ENCODE data around the gene UBE2D2.
"Not testable (repeated sequence)": the region's sequence is repeated elsewhere in the genome, so short reads cannot be mapped to it uniquely, and the experiment has no call there.

DNA sequence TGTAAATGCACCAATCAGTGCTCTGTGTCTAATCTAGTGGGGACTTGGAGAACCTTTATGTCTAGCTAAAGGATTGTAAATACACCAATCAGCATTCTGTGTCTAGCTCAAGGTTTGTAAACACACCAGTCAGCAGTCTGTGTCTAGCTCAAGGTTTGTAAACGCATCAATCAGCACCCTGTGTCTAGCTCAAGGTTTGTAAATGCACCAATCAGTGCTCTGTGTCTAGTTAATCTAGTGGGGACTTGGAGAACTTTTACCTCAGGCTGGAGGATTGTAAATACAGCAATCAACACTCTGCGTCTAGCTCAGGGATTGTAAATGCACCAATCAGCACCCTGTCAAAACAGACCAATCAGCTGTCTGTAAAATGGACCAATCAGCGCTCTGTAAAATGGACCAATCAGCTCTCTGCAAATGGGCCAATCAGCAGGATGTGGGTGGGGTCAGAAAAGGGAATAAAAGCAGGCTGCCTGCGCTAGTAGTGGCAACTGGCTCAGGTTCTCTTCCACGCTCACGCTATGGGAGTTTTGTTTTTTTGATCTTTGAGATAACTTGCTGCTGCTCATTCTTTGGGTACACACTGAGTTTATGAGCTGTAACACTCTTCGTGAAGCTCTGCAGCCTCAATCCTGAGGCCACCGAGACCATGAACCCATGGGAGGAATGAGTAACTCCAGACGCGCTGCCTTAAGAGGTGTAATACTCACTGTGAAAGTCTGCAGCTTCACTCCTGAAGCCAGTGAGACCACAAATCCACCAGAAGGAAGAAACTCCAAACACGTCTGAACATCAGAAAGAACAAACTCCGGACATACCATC, 10.9 kb upstream of the UBE2D2 start:
- TF ChIP-seq, protein P1, sequence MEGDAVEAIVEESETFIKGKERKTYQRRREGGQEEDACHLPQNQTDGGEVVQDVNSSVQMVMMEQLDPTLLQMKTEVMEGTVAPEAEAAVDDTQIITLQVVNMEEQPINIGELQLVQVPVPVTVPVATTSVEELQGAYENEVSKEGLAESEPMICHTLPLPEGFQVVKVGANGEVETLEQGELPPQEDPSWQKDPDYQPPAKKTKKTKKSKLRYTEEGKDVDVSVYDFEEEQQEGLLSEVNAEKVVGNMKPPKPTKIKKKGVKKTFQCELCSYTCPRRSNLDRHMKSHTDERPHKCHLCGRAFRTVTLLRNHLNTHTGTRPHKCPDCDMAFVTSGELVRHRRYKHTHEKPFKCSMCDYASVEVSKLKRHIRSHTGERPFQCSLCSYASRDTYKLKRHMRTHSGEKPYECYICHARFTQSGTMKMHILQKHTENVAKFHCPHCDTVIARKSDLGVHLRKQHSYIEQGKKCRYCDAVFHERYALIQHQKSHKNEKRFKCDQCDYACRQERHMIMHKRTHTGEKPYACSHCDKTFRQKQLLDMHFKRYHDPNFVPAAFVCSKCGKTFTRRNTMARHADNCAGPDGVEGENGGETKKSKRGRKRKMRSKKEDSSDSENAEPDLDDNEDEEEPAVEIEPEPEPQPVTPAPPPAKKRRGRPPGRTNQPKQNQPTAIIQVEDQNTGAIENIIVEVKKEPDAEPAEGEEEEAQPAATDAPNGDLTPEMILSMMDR (conservative IDR thresholded peaks at IDR 0.05) = not testable (repeated sequence)
- TF ChIP-seq ZFX (IDR thresholded peaks at IDR 0.05) = not testable (repeated sequence)

Data from C4-2B (cell line).